GM19351 (cell line): ENCODE results near the gene GRID1.

ENCODE experiments used
- ATAC-seq: cut with Tn5 transposase; IDR thresholded peaks from one replicate; pipeline ENCODE4 v1.9.1; 2021; ENCODE audit warnings: mild to moderate bottlenecking, moderate library complexity; ENCODE audit not compliant: unreplicated experiment

Gene GRID1

DNA sequence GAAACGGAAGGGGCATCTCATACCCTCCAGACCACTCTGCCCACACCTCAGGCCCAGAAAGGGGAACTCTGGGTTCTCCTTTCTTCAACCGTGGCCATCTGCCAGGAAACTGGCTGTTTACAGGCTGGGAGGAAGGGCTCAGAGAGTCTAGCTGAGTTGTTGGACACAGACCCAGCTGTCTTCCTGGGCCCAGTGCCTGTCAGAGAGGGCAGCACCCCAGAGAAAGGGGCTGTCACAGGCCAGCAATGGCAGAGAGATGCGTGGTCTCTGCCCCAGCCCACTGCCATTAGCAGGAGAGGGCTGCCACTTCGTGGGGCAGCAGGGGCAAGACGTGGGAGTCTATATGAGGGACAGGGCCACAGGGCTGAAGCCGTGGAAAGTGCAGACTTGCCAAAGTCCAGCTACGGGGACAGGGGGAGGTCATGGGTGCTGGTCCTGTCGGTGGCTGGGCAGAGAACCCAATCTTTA is 11.0 kb downstream of the GRID1 start:
- ATAC-seq, result peak; percentile 47

DNA sequence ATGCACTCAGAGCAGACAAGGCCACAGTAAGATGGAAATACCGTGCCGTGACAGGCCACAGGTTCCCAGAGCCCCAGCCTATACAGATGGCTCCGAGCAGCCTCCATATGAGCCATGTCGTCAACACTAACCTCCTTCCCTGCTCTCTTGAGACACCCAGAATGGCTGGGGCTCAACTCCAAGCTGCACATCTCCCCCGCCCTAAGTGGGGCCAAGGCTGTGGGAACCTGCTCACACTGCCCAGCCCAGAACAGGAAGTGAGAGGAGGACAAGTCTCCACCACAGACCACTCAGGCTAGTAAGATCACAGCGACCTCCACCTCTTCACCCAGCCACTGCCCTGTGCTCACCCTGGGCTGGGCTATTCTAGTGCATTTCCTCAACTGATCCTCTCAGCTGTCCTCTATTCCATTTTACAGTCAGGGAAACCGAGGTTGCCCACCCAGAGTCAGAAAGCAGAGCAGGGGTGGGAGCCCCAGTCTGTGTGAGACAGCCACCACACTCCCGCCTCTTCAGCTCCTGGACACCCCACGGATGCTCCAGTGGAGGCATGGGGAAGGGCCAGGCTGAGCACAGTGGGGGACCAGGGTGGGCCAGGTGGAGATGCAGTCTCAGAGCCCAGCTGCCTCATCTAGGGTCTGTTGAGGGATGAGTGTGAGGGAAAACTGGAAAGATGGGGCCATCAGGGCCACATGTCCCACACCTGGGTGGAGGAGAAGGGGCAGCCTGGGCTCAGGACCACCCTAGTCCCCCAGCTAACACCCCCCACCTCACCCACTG is 11.6 kb downstream of the GRID1 start:
- ATAC-seq, result peak; percentile 81

DNA sequence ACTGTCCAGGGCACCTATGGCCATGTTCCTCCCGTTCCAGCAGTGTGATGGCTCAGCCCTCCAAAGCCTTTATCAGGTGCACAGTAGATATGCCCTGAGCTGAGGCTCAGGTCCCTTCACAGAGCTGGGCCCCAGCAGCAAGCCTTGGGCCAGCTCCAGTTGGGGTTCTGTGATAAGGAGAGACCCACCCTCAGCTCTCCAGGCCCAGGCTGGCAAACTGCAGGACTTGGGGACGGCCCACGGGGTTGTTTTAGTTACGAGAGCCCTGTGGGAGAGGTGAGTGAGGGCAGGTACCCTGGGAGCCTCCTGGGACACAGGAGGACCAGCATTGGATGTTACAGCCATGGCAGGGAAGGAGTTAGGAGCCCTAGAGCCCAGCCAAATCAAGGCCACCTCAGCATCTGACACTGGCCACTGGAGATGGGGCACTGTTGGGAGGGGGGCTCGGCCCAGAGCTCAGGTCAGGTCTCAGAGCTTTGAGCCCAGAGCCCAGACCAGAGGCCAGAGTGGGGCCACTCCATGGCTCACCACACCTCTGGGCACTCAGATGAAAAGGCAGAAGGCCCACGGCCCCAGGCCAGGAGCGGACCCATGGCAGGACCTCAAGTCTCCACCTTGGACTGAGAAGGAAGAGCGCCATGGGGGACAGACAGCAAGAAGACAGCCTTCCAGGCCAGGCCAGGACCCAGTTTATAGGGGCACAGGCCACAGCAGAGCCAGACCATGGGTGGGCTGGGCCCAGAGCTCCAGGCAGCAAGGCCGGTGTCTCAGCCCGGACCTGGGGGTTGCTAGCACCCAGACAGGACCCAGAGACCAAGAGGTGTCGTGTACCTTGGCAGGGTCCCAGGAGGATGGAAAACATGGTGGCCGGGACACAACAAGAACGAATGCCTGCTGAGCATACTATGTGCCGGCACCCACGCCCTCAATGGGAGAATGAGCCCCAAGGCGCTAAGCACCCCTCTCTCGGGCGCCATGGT is 12.8 kb downstream of the GRID1 start:
- no peak for ATAC-seq

DNA sequence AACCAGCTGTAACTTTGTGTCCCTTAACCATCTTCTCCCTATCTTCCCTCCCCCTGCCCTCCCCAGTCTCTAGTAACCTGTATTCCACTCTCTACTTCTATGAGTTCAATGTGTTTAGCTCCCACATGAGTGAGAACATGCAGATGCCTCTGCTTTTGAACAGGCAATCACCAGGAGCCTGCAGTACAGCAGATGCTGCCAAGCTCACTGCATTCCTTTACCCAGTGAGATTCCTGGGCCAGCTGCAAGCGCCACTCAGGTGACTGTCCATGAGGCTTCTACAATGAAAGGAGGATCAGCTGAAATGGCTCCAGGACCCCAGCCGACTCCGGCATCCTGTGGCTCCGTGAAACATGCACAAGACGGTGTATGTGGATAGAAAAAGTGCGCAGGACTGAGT is 15.7 kb downstream of the GRID1 start:
- ATAC-seq, result no peak

DNA sequence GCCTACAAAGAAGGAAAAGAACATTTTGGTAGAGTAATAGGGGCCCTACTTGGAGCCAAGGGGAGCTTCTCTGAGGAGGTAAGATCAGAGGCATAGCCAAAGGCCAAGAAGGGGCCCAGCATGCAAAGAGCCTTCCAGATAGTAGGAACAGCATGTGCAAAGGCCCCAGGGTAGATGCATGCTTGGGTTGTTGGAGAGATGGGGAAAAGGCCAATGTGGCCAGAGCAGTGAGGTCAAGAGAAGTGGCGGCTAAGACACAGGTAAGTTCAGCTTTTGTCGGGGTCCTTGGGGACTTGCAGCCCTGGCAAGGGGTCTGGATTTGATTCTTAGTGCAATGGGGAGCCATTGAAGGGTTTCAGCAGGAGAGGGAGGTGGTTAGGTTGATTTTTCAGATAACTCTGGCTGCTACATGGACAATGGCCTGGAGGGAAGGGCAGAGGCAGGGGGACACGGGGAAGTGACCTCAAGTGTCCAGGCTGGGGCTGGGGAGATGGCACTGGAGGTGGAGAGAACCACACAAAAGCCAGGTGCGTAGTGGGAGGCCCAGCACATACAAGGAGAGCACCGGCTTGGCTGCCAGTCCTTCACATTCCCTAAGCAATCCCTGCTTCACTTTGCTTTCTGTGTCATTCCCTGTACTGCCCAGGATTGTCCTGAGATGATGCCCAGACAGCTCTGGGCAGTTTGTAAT is 16.5 kb downstream of the GRID1 start:
- ATAC-seq, result no peak

- ATAC-seq, result peak; percentile 68
These were observed 17.1 kb downstream of the GRID1 start for GRCh38 chr10:86349474-86349873.

- no peak for ATAC-seq
These were observed 18.0 kb downstream of the GRID1 start for GRCh38 chr10:86348321-86349210.

DNA sequence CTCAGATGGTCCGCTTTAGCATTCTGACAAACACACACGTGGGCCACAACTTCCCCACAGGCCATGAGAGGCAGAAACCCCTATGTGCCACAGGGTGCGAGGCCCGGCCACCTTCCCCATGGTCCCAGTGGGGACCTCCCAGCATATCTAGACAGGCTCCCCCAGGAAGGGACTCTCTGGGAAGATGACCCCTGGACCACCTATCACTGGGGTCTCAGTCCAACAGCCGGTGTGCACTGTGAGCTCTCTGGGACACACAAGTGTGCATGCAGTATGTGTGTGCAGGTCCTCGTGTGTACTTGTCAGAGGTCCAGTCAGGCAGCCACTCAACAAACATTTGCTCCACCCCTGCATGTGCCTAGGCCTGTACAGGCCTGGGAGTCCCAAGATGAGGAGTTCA is 18.7 kb downstream of the GRID1 start:
- no peak for ATAC-seq

GRCh38 chr10:86346799-86347665 is 19.6 kb downstream of the GRID1 start:
- no peak for ATAC-seq

GRCh38 chr10:86345859-86346798 is 20.5 kb downstream of the GRID1 start:
- ATAC-seq, result no peak

GRCh38 chr10:86345296-86345858 is 21.2 kb downstream of the GRID1 start:
- no peak for ATAC-seq

- ATAC-seq, result no peak
These were observed 21.9 kb downstream of the GRID1 start for GRCh38 chr10:86344714-86345161.

- no peak for ATAC-seq
These were observed 22.3 kb downstream of the GRID1 start for GRCh38 chr10:86344281-86344680.

GRCh38 chr10:86343761-86344160 is 22.8 kb downstream of the GRID1 start:
- ATAC-seq, result no peak

DNA sequence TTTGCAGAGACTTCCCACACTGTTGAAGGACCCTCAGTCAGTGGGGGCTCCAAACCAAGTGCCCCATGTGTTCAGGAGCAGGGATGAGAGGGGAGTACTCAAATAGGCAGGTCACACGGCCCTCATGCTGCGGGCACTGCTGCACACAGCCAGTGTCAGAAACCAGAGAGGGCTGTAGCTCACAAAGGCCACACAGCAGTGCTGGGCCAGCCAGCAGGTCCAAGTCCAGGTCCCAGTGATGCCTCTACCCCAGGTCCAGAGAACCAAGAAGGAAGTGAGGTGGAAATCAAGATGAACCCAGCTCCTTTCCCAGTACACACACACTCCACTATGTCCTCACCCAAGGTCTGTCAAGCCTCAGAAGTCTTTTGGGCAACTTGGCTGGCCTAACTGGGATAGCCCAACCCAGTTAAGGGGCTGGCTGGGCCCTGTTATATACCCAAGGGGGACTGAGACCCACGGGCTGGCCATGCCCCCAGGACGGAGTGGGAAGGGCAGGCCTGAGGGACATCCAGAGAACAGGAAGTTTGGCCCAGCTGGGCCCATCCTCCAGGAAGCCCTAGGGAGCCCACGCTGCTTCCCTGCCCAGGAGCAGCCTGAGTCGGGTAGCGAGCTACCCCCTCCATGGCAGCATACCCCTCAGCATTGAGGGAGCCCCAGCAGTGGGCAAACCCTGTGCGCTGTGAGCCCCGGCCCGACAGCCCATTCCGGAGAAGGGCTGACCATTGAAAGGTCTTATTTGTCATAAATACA is 24.3 kb downstream of the GRID1 start:
- no peak for ATAC-seq

GRCh38 chr10:86341361-86341811 is 25.2 kb downstream of the GRID1 start:
- ATAC-seq, result no peak

DNA sequence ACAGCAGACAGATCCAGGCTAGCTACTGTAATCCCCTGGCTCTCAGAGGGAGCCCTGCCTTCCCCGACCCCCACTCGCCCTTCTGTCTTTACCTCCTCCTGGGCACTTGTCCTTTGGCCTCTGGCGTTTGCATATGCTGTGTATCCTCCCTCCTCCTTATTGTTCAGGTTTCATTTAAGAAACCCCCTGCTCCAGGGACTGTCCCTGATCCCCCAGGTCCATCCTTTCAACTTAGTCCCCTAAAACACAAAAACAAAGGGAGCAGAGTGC is 25.7 kb downstream of the GRID1 start:
- no peak for ATAC-seq
